Testis (tissue), 2 donors: Measurements from ENCODE around the gene NPNT.

Experiments used
- CTCF ChIP-seq, 3 experiments: fragments of 450-650 bp in 2 of 3; fragments of 200-600 bp in 1 of 3; sonication (generic) in 1 of 3; IDR thresholded peaks; one replicate each; pipeline ENCODE4 v1.5.1; 2016 to 2019; ENCODE audit warnings: antibody characterized with exemption in 3 of 3, mild to moderate bottlenecking in 2 of 3, moderate library complexity in 1 of 3
- POLR2A ChIP-seq: fragments of 450-650 bp; IDR thresholded peaks from one replicate; pipeline ENCODE4 v1.6.1; 2017; ENCODE audit warnings: antibody characterized with exemption, mild to moderate bottlenecking, moderate library complexity

DNA sequence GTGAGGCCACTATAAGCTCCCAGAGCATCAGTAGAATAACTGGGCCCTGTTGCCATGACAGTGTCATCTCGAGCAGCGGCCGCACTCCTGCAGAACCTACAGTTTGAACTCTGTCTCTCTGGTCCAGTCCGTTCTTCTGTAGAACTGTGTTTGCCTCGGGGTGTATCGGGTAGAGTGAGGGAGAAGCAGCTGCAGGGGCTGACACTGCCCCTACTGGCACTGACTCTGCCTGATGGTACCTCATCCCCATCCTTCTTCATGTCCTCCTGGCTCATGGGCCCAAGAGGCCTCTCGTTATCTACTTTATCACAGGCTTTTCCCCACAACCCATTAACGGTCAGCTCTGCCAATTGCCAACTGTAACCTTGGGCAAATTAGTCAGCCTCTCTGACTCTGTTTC lies 96.5 kb downstream of the NPNT start:
- no peak for TF ChIP-seq CTCF (IDR thresholded peaks at IDR 0.05)
- TF ChIP-seq POLR2A, result no peak
